NCI-H446 (cell line): ENCODE data around the gene SERINC4.
"Not testable (repeated sequence)": the region's sequence is repeated elsewhere in the genome, so short reads cannot be mapped to it uniquely, and the experiment has no call there.

ENCODE experiments used
- DNase-seq, 2 experiments: peaks; one replicate each; lab custom pipeline; 2025; lab: John Stamatoyannopoulos, UW

The SERINC4 gene

DNA sequence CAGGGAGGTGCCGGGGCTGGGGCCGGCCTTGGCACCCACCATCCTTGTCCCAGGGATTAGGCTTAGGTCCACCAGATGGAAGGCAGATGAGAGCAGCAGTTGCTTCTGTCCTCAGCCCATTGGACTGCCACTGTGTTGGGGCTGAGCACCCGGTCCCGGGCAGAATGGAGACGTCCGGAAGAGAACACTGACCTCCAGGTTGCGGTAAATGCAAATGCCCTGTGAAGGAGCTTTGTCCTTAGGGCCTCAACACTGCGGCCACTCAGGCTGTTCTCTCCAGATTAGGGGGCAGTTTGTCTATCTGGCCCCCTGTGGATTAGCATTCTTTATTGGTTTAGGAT is at the start of gene SERINC4:
SERINC4 (minus strand) TSS at position 276 of the 341 bp plus-strand sequence; CDS start at position 42, 234 bp downstream.
- no peak for DNase-seq

DNA sequence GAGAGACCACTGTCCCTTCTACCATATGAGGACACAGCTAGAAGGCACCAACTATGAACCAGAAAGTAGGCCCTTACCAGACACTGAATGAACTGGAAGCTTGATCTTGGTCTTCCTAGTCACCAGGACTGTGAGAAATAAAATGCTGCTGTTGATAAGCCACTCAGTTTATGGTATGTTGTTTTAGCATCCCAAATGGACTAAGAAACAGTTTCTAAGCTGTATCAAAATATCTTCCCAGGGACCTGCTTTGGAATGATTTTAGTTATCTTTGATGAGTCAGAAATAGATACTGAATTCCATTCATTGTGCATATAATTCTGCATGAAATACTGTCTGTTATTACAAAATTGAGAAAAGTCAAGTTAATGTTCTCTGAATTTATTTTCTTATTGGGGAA is 45.4 kb upstream of the SERINC4 start:
- no peak for DNase-seq

DNA sequence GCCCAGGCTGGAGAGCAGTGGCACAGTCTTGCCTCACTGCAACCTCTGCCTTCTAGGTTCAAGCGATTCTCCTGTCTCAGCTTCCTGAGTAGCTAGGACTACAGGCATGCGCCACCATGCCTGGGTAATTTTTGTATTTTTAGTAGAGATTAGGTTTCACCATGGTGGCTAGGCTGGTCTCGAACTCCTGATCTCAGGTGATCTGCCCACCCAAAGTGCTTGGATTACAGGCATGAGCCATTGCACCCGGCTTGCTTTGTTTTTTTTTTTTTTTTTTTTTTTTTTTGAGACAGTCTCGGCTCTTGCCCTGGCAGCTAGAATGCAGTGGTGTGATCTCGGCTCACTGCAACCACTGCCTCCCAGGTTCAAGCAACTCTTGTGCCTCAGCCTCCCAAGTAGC is 32.5 kb upstream of the SERINC4 start:
- DNase-seq = not testable (repeated sequence)

DNA sequence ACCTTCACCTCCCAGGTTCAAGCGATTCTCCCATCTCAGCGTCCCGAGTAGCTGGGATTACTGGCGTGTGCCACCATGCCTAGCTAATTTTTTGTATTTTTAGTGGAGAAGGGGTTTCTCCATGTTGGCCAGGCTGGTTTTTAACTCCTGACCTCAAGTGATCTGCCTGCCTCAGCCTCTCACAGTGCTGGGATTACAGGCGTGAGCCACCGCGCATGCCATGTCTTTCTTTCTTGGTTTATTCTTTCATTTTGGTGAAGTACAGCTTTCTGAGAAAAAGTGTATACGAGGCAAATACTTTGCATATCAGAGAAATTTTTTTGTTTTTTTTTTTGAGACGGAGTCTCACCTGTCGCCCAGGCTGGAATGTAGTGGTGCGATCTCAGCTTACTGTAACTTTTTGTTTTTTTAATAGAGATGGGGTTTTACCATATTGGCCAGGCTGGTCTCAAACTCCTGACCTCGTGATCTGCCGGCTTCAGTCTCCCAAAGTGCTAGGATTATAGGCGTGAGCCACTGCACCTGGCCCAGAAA is 31.6 kb upstream of the SERINC4 start:
- DNase-seq = not testable (repeated sequence)

DNA sequence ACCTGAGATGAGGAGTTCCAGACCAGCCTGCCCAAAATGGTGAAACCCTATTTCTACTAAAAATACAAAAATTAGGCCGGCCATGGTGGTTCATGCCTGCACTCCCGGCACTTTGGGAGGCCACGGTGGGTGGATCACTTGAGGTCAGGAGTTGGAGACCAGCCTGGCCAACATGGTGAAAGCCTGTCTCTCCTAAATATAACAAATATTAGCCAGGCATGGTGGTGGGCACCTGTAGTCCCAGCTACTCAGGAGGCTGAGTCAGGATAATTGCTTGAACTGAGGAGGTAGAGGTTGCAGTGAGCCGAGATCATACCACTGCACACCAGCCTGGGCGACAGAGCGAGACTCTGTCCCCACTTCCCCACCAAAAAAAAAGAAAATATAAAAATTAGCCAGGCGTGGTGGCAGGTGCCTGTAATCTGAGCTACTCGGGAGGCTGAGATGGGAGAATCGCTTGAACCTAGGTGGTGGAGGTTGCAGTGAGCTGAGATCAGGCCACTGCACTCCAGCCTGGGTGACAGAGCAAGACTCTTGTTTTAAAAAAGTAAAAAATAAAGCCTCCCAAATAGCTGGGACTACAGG is 30.8 kb upstream of the SERINC4 start:
- not testable (repeated sequence) for DNase-seq

DNA sequence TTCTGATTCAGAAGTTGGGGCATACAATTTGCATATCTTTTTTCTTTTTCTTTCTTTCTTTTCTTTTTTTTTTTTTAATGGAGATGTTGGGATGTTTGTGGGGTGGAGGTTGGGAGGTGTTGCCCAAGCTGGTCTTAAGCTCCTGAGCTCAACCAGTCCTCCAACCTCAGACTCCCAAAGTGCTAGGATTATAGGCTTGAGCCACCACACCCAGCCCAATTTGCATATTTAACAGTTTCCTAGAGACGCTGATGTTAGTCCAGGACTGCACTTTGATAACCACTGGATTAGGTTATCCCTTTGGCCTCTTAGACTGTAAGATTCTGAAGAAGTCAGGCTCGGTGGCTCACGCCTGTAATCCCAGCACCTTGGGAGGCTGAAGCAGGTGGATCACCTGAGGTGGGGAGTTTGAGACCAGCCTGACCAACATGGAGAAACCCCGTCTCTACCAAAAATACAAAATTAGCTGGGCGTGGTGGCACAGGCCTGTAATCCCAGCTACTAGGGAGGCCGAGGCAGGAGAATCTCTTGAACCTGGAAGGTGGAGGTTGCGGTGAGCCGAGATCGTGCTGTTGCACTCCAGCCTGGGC is 30.0 kb upstream of the SERINC4 start:
- not testable (repeated sequence) for DNase-seq

DNA sequence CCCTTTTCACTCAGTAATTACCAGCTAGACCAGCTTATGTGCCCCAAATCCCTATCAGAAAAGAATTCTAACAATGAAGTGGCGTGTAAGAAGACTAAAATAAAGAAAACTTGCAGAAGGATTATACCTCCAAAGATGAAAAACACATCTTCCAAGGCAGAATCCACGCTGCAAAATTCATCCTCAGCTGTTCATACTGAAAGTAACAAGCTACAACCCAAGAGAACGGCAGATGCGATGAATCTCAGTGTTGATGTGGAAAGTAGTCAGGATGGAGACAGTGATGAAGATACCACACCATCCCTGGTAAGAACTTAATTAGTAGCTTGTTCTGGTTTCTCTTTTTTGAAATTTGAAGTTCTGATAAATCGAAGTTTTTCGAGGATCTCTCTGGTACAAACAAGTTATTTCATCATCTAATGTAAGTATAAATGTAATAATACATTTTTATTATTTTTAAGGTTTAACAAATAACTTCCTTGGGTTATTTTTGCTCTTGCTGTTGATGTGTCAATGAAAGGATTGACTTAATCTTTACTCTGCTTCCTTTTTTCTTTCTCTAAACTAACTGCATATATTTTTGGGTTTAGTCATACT is 28.1 kb upstream of the SERINC4 start:
- DNase-seq = no peak

DNA sequence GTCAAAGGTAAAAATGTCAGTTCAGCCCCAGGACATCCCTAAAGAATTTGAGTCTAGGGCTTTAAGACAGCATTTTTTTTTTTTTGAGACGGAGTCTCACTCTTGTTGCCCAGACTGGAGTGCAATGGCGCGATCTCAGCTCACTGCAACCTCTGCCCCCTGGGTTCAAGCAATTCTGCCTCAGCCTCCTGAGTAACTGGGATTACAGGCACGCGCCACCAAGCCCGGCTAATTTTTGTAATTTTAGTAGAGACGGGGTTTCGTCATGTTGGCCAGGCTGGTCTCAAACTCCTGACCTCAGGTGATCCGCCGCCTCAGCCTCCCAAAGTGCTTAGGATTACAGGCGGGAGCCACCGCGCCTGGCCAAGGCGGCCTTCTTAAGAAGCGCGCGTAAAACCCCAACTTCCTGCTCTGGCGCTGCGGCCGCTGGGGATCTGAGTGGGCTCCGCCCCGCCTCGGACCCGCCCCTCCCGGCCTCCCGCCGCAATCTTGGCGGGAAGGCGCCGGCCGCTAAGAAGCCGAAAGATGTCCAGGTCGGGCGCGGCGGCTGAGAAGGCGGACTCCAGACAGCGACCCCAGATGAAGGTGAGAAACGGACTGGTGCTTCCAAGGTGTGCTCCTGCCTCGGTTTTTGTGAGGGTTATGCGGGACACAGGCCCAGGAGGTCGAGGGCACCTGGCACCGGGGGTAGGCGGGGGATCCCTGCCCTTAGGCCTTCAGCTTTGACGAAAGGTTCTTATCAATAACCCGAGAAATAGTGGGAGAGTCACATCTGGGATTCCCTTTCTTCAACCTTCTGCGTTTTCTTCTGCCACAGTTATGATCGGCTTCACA is 26.7 kb upstream of the SERINC4 start, which contains the start of gene WDR76:
WDR76 (plus strand) TSS at position 495 of the 834 bp plus-strand sequence; CDS start at position 526, 31 bp downstream.
- peak; percentile 53 to 86 for DNase-seq

DNA sequence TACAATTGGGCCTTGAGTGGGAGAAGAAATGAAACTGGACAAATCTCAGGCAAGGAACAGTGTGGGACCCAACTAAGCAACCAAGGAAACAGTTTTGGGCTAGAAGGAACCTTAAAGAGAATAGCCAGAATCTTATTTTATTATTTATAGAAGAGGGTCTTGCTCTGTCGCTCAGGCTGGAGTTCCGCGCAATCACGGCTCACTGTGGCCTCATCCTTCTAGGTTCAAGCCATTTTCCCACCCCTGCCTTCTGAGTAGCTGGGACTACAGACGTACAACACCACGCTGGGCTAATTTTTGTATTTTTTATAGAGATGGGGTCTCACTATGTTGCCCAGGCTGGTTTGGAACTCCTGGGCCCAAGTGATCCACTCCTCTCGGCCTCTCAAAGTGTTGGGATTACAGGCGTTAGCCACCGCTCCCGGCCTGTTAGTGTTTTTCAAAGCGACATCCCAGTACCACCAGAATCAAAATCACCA is 26.0 kb upstream of the SERINC4 start:
- DNase-seq = no peak

DNA sequence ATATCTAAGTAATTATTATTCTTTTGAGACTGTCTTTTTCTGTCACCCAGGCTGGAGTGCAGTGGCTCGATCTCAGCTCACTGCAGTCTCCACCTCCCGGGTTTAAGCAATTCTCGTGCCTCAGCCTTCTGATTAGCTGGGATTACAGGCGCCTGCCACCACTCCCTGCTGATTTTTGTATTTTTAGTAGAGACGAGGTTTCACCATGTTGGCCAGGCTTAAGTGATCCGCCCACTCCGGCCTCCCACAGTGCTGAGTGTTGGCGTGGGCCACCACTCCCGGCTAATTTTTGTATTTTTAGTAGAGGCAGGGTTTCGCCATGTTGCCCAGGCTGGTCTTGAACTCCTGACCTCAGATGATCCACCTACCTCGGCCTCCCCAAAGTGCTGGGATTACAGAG is 25.3 kb upstream of the SERINC4 start:
- not testable (repeated sequence) for DNase-seq

DNA sequence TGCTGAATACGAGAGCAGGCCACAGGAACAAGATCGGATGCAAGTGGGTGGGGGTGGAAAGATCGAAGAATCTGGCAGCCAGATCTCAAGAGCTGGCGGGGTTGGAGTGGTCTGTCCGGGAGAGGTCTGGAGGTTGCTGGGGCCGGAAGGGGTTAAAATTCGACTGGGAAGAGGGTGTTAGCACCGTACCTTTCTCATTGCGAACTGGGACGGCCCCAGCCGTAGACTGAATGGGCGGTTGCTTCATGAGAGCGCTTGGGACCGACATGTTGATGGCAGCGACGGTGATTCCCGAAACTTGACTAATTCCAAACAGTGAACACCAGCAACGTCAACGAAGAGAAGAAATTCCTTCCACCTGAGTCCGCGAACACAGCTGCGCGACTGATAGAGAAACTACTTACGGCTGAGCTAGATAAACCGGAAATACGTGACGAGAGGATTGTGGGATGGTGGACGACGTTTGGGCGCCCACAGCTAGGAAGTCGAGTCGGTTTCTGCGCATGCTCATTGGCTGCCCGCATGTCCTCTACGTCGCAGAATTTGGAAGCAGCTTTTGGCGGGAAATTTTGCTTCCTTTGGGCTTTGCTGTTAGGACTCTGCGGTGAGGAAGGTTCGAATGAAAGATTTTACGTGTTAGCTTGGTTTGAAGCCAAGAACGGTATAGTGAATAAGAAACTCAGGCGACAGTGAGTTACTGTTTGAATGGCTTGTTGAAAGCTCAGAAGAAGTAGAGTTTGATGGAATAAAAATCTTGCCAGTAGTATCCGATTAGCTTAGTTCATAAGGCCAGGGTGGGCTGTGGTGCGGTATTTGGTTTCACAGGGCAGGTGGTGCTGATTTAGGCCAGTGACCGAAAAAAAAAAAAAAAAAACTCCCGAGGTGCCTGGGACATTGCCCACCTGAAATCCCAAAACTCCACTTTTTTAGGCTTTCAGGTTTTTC is 24.6 kb upstream of the SERINC4 start, which contains the start of gene MFAP1:
MFAP1 (minus strand) TSS at position 389 of the 945 bp plus-strand sequence; CDS start at position 268, 121 bp downstream.
- DNase-seq = peak; percentile 91 to 98

DNA sequence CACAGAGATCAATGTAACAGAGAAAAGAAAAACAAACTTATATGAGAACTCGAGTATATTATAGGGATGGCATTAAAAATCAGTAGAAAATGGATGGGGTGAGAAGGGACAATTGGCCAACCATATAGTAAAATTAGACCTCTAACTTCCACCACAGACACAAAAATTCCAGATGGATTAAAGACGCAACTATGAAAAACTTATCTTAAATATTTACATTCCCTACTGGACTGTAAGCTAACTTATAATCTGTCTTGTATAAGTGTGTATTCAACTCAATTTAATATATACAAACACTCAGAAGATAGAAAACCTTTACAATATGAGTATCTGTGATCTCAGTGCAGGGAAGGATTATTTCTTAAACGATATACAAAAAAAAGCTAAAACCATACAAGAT is 21.5 kb upstream of the SERINC4 start:
- no peak for DNase-seq

DNA sequence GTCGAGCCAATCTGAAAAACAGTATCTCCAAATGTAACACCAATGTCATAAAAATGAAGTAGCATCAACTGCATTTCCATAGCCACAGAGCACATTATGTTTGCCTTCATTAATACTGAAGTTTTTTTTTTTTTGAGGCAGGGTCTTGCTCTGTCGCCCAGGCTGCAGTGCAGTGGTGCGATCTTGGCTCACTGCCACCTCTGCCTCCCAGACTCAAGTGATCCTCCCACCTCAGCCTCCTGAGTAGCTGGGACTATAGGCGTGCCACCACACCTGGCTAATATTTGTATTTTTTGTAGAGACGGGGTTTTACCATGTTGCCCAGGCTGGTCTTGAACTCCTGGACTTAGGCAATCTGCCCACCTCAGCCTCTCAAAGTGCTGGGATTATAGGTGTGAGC is 15.0 kb upstream of the SERINC4 start:
- not testable (repeated sequence) for DNase-seq

DNA sequence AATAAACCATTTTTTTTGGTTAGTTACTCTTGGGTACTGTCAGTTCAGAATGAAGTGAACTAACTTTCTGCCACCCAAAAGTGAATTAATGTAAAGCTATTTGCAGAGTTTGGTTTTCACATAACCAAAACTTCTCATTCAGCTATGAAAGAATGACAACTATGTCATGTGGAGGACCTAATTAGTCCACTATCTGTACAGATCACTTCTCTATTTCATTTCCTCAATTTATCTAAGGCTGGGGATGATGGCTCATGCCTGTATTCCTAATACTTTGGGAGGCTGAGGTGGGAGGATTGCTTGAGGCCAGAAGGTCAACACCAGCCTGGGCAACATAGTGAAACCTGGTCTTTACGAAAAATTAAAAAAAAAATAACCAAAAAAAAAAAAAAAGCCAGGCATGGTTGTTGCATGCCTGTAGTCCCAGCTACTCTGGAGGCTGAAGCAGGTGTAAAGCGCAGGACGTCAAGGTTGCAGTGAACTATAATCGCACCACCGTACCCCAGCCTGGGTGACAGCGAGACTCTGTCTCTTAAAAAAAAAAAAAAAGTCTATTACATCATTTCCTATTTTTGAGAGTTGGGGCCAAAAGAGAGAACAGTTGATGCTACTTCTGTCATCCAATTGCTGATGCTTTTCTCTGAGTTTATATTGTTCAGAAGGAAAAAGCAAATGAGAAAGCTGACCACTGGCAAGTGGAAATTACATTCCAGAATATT is 9.1 kb upstream of the SERINC4 start:
- DNase-seq = no peak

DNA sequence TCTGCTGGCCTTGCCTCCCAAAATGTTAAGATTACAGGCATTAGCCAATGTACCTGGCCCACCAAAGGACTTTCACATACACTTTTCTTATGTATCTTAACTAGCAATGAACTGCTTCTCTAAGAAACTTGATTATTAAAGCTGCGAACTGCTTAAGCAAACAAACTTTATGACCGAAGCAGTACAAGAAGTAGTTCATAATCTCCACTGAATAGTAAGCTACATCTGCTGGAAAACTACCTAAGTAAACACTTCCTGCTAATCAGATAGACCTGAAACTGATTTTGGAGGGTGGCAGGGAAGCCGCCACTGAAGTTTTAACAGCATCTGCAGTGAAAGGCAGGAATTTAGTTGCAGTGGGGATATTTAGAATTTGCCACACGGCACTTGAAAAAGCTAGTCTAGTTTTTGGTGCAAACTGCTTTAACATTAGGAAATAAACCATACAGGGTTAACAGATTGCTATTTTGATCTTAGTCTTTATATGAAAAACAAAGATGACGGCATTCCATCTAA is 8.5 kb upstream of the SERINC4 start:
- no peak for DNase-seq

DNA sequence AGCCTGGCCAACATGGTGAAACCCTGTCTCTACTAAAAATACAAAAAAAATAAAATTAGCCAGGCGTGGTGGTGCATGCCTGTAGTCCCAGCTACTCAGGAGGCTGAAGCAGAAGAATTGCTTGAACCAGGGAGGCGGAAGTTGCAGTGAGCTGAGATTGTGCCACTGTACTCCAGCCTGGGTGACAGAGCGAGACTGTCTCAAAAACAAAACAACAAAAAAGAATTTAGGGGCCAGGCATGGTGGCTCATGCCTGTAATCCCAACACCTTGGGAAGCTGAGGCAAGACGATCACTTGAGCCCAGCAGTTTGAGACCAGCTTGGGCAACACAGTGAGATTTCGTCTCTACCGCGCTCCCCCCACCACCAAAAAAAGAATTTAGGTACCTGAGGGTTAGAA is 2.7 kb upstream of the SERINC4 start:
- DNase-seq = not testable (repeated sequence)

DNA sequence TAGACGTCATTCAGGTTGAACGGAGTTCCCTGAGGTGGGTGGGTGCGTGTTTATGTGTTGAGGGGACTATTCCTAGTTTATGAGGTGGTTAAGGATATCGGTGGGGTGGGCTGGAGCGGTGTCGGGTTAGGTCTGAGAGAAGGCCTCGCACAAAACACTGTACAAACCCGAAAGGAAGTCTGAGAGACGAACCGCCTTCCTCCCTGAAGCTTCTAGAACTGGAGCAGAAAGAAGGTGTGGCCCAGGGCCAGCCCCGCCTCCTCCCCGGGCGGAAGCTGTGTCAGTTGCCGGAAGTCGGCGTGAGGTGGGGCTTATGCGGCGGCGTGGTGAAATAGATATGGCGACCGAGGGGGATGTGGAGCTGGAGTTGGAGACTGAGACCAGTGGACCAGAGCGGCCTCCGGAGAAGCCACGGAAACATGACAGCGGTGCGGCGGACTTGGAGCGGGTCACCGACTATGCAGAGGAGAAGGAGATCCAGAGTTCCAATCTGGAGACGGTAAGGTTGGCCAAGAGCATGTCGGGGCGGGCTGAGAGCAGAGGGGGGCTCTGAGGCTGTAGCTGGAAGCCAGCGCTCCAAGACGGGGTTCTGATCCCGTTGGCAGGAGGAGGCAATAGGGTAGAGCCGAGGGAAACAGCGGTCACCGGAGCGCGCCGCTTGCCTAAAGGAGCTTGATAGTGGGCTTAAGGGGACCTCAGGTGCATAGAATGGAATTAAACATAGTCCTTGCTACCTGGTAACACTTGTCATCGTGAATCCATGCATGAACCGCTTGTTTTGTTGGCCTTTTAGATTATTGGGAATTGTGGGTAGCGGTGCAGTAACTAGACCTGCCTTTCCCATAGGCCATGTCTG is 494 bp upstream of the SERINC4 start, which contains the start of gene HYPK:
HYPK (plus strand) TSS at position 314 of the 856 bp plus-strand sequence; CDS start at position 338, 24 bp downstream.
- DNase-seq = peak; percentile 56 to 75

DNA sequence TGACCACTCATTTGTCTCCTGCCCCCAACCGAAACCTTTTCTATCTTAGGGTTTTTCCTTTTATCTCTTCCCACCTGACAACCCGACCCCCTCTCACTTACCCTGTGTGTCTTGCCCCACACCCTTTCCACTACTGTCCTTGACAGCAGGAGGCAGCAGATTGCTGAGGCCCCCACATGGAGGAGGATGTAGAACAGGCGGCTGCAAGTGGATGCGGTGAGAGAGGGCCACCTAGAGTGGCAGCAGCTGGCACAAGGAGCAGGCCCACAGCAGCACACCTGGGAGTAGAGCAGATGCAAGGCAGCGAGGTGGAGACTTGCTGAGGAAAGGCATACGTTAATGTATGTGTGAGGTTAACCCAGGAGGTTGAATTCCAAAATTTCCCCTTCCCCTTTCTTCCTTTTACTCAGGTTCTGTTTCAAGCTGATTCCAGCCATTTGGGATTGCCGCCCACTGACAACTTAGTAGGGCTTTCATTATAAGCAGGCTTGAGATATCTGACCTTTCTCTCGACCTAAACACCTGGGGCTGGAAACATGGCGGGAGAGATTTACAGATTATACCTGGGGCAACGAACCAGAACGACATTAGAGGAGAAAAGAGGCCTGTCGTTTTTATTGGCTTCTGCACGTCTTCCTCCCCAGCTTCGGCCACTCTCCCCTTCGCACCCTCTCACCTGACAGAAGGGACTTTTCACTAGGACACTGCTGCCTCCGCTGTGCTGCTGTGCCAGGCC is 643 bp downstream of the SERINC4 start:
- no peak for DNase-seq
